ENCODE data around the gene ANGEL1. TPM values are rescaled to one million over a fixed set of nuclear protein-coding genes. Genes with fewer than 3 reads are reported as not detected.

ANGEL1 gene
- total RNA-seq = 10 to 100 TPM; 11.9 to 14.0 TPM
- total RNA-seq = 22.1 to 31.4 reads per million in 2 donors

GRCh38 chr14:76812422-76813383 is at the start of gene ANGEL1:
ANGEL1 (minus strand) TSS chr14:76812882; CDS start chr14:76812827, 55 bp downstream.
- peaks cover 26% of the 10 kb centered on the region for H3K4me1 Mint-ChIP-seq
- DNase-seq (peak; percentile 94 to 96 (median 95)), ATAC-seq (peak; percentile 93)
- H3K36me3 Mint-ChIP-seq (ENCODE audit: low read depth) = peaks cover 4% of the 10 kb centered on the region
- no peaks in the 10 kb centered on the region for H3K27me3 Mint-ChIP-seq
- peak within 1 kb of the TSS; percentile 97 for H3K27ac Mint-ChIP-seq
- H3K4me3 Mint-ChIP-seq = peak within 1 kb of the TSS; percentile 96
- H3K9me3 ChIP-seq (ENCODE audit: control insufficient read depth, low read length, poor library complexity, severe bottlenecking) = no peaks in the 10 kb centered on the region

GRCh38 chr14:76861574-76862255 is 49.0 kb upstream of the ANGEL1 start:
- H3K27me3 Mint-ChIP-seq = no peaks in the 10 kb centered on the region
- H3K36me3 Mint-ChIP-seq (ENCODE audit: low read depth) = no peaks in the 10 kb centered on the region
- ATAC-seq (no peak), DNase-seq (no peak)
- H3K27ac Mint-ChIP-seq = no peak overlapping the region
- H3K4me3 Mint-ChIP-seq = no peak overlapping the region
- H3K9me3 ChIP-seq (ENCODE audit: control insufficient read depth, low read length, poor library complexity, severe bottlenecking) = no peaks in the 10 kb centered on the region
- peaks cover 23% of the 10 kb centered on the region for H3K4me1 Mint-ChIP-seq

- Mint-ChIP-seq H3K4me3 (no peak overlapping the region), H3K27ac (no peak overlapping the region), H3K36me3 (ENCODE audit: low read depth) (peaks cover 4% of the 10 kb centered on the region), H3K4me1 (no peaks in the 10 kb centered on the region), H3K27me3 (peaks cover 13% of the 10 kb centered on the region)
- no peaks in the 10 kb centered on the region for H3K9me3 ChIP-seq (ENCODE audit: control insufficient read depth, low read length, poor library complexity, severe bottlenecking)
- ATAC-seq = no peak
- no peak for DNase-seq
Measured at GRCh38 chr14:76856769-76857168, 44.1 kb upstream of the ANGEL1 start.

DNA sequence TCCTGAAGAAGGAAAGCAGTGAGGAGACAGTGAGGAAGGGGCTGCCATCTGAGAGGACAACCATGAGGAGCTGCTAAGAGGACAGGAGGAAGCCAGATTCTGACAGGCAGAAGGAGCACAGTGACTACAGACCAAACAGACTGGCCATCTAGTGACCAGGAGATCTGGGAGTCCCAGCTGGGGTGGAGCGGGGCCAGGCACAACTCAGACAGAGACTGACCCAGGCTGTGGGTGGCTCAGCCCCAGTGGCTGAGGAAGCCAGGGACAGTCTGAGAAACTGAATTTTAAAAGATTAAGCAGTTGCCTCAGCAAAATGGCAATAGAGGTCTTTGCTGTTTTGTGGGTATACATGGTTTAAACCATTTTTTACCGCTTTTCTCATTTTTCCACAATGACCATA is 42.4 kb upstream of the ANGEL1 start:
- H3K27ac Mint-ChIP-seq = no peak overlapping the region
- no peak overlapping the region for H3K4me3 Mint-ChIP-seq

GRCh38 chr14:76848879-76849278 is 36.2 kb upstream of the ANGEL1 start:
- DNase-seq (no peak), ATAC-seq (no peak)
- peaks cover 3% of the 10 kb centered on the region for H3K36me3 Mint-ChIP-seq (ENCODE audit: low read depth)
- H3K27ac Mint-ChIP-seq = no peak overlapping the region
- no peak overlapping the region for H3K4me3 Mint-ChIP-seq
- peaks cover 6% of the 10 kb centered on the region for H3K4me1 Mint-ChIP-seq
- peaks cover 25% of the 10 kb centered on the region for H3K27me3 Mint-ChIP-seq
- no peaks in the 10 kb centered on the region for H3K9me3 ChIP-seq (ENCODE audit: control insufficient read depth, low read length, poor library complexity, severe bottlenecking)

More for the DNA sequence above, 42.4 kb upstream of the ANGEL1 start:
- no peaks in the 10 kb centered on the region for H3K9me3 ChIP-seq (ENCODE audit: control insufficient read depth, low read length, poor library complexity, severe bottlenecking)
- no peak for ATAC-seq
- H3K27me3 Mint-ChIP-seq = peaks cover 13% of the 10 kb centered on the region
- H3K4me1 Mint-ChIP-seq = no peaks in the 10 kb centered on the region
- no peak for DNase-seq
- peaks cover 4% of the 10 kb centered on the region for H3K36me3 Mint-ChIP-seq (ENCODE audit: low read depth)

GRCh38 chr14:76846331-76847047 is 33.8 kb upstream of the ANGEL1 start:
- DNase-seq (no peak), ATAC-seq (no peak)
- H3K27me3 Mint-ChIP-seq = peaks cover 22% of the 10 kb centered on the region
- H3K4me3 Mint-ChIP-seq = no peak overlapping the region
- H3K27ac Mint-ChIP-seq = no peak overlapping the region
- H3K36me3 Mint-ChIP-seq (ENCODE audit: low read depth) = peaks cover 3% of the 10 kb centered on the region
- peaks cover 6% of the 10 kb centered on the region for H3K4me1 Mint-ChIP-seq
- no peaks in the 10 kb centered on the region for H3K9me3 ChIP-seq (ENCODE audit: control insufficient read depth, low read length, poor library complexity, severe bottlenecking)

GRCh38 chr14:76844223-76844622 is 31.5 kb upstream of the ANGEL1 start:
- Mint-ChIP-seq H3K36me3 (ENCODE audit: low read depth) (peaks cover 3% of the 10 kb centered on the region), H3K27ac (peak overlapping the region; percentile 44), H3K27me3 (peaks cover 22% of the 10 kb centered on the region), H3K4me1 (peaks cover 6% of the 10 kb centered on the region), H3K4me3 (no peak overlapping the region)
- peak in 2 of 3 donors; percentile 16 to 39 for DNase-seq
- H3K9me3 ChIP-seq (ENCODE audit: control insufficient read depth, low read length, poor library complexity, severe bottlenecking) = no peaks in the 10 kb centered on the region
- ATAC-seq = peak; percentile 100

- no peak overlapping the region for H3K4me3 Mint-ChIP-seq
- no peaks in the 10 kb centered on the region for H3K36me3 Mint-ChIP-seq (ENCODE audit: low read depth)
- H3K27me3 Mint-ChIP-seq = peaks cover 23% of the 10 kb centered on the region
- no peak for DNase-seq
- H3K9me3 ChIP-seq (ENCODE audit: control insufficient read depth, low read length, poor library complexity, severe bottlenecking) = no peaks in the 10 kb centered on the region
- no peak overlapping the region for H3K27ac Mint-ChIP-seq
- peaks cover 6% of the 10 kb centered on the region for H3K4me1 Mint-ChIP-seq
- no peak for ATAC-seq
Measured at GRCh38 chr14:76842414-76842813, 29.7 kb upstream of the ANGEL1 start.

GRCh38 chr14:76837524-76837923 is 24.8 kb upstream of the ANGEL1 start:
- ATAC-seq (no peak), DNase-seq (no peak)
- no peaks in the 10 kb centered on the region for H3K36me3 Mint-ChIP-seq (ENCODE audit: low read depth)
- H3K4me3 Mint-ChIP-seq = no peak overlapping the region
- H3K9me3 ChIP-seq (ENCODE audit: control insufficient read depth, low read length, poor library complexity, severe bottlenecking) = no peaks in the 10 kb centered on the region
- H3K27ac Mint-ChIP-seq = no peak overlapping the region
- H3K27me3 Mint-ChIP-seq = peaks cover 18% of the 10 kb centered on the region
- H3K4me1 Mint-ChIP-seq = no peaks in the 10 kb centered on the region

- peaks cover 18% of the 10 kb centered on the region for H3K27me3 Mint-ChIP-seq
- no peaks in the 10 kb centered on the region for H3K36me3 Mint-ChIP-seq (ENCODE audit: low read depth)
- no peak overlapping the region for H3K4me3 Mint-ChIP-seq
- DNase-seq (no peak), ATAC-seq (no peak)
- no peaks in the 10 kb centered on the region for H3K9me3 ChIP-seq (ENCODE audit: control insufficient read depth, low read length, poor library complexity, severe bottlenecking)
- H3K4me1 Mint-ChIP-seq = no peaks in the 10 kb centered on the region
- H3K27ac Mint-ChIP-seq = no peak overlapping the region
Measured at GRCh38 chr14:76836029-76836630, 23.4 kb upstream of the ANGEL1 start.

GRCh38 chr14:76834241-76834661 is 21.6 kb upstream of the ANGEL1 start:
- no peak overlapping the region for H3K27ac Mint-ChIP-seq
- H3K36me3 Mint-ChIP-seq (ENCODE audit: low read depth) = no peaks in the 10 kb centered on the region
- no peak for ATAC-seq
- no peaks in the 10 kb centered on the region for H3K9me3 ChIP-seq (ENCODE audit: control insufficient read depth, low read length, poor library complexity, severe bottlenecking)
- DNase-seq = no peak
- no peak overlapping the region for H3K4me3 Mint-ChIP-seq
- H3K27me3 Mint-ChIP-seq = peaks cover 18% of the 10 kb centered on the region
- no peaks in the 10 kb centered on the region for H3K4me1 Mint-ChIP-seq

DNA sequence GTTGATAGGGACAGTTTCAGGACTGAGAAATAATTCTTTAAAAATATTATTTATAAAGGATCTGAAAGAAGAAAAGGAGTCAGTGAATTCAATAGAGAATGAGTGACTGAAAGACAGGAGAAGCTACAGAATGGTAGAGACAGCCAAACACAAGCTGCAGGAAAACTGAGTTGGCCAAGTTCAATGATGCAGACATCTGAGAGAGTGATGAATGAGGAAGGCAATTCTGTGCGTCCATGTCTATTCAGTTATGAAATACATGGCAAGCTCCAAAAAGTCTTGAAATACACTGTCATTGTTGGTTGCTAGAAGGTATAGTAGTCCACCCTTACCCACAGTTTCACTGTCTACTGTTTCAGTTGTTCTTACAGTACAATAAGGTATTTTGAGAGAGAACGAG is 20.3 kb upstream of the ANGEL1 start:
- H3K27ac Mint-ChIP-seq = no peak overlapping the region
- no peaks in the 10 kb centered on the region for H3K36me3 Mint-ChIP-seq (ENCODE audit: low read depth)
- H3K9me3 ChIP-seq (ENCODE audit: control insufficient read depth, low read length, poor library complexity, severe bottlenecking) = no peaks in the 10 kb centered on the region
- DNase-seq (no peak), ATAC-seq (no peak)
- H3K27me3 Mint-ChIP-seq = peaks cover 16% of the 10 kb centered on the region
- no peaks in the 10 kb centered on the region for H3K4me1 Mint-ChIP-seq
- H3K4me3 Mint-ChIP-seq = no peak overlapping the region

All from T-helper 17 cell (primary cell).